ENCODE measurements around the gene IP6K2. TPM values are rescaled to one million over a fixed set of nuclear protein-coding genes. Genes with fewer than 3 reads are reported as not detected.

Gene IP6K2
- total and polyA plus RNA-seq, 10 of the 15 experiments (the other 5 are each of a cell fraction or from before 2014, with no cell fraction given): 25.8 to 95.9 (median 69.0) TPM

- TF ChIP-seq, protein P1, sequence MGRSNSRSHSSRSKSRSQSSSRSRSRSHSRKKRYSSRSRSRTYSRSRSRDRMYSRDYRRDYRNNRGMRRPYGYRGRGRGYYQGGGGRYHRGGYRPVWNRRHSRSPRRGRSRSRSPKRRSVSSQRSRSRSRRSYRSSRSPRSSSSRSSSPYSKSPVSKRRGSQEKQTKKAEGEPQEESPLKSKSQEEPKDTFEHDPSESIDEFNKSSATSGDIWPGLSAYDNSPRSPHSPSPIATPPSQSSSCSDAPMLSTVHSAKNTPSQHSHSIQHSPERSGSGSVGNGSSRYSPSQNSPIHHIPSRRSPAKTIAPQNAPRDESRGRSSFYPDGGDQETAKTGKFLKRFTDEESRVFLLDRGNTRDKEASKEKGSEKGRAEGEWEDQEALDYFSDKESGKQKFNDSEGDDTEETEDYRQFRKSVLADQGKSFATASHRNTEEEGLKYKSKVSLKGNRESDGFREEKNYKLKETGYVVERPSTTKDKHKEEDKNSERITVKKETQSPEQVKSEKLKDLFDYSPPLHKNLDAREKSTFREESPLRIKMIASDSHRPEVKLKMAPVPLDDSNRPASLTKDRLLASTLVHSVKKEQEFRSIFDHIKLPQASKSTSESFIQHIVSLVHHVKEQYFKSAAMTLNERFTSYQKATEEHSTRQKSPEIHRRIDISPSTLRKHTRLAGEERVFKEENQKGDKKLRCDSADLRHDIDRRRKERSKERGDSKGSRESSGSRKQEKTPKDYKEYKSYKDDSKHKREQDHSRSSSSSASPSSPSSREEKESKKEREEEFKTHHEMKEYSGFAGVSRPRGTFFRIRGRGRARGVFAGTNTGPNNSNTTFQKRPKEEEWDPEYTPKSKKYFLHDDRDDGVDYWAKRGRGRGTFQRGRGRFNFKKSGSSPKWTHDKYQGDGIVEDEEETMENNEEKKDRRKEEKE (IDR thresholded peaks at IDR 0.05): no peak
These were observed 33.0 kb downstream of the IP6K2 start (continued) for GRCh38 chr3:48684054-48684349.

- Histone ChIP-seq H3K9ac (ENCODE audit: control insufficient read depth, insufficient read depth, low read length) (no peak overlapping the region), H3K27ac (ENCODE audit: control insufficient read depth, insufficient read depth) (no peak overlapping the region), H3K9me3 (replicated peaks; ENCODE audit: control insufficient read depth, insufficient read depth, low read length) (no peaks in the 10 kb centered on the region), H3K36me3 (ENCODE audit: control insufficient read depth in 2 of 2, insufficient read depth in 2 of 2, low read length in 1 of 2) (peaks cover 12 to 24% of the 10 kb centered on the region in 2 experiments), H2AFZ (ENCODE audit: control insufficient read depth, low read depth, low read length) (no peak overlapping the region), H3K4me3 (no peak overlapping the region), H3K27me3 (replicated peaks in 1 of 2; ENCODE audit: control insufficient read depth in 2 of 2, insufficient read depth in 2 of 2, low read length in 1 of 2) (no peaks in the 10 kb centered on the region), H4K20me1 (ENCODE audit: control insufficient read depth, insufficient read depth) (no peaks in the 10 kb centered on the region), H3K79me2 (ENCODE audit: control insufficient read depth, insufficient read depth, low read length) (peaks cover 26% of the 10 kb centered on the region), H3K4me2 (ENCODE audit: control insufficient read depth, insufficient read depth) (no peak overlapping the region), H3K4me1 (ENCODE audit: control insufficient read depth, insufficient read depth, low read length) (peaks cover 15% of the 10 kb centered on the region)
- WGBS (ENCODE audit: insufficient coverage, insufficient replicate concordance, low lambda C conversion rate, missing lambda C conversion rate): 85% methylated on average over 8 of the region's 9 CpGs
- CTCF ChIA-PET: interaction anchor here (1.9 kb wide), 1 partner anchor 47 kb away, joined by 8 read pairs; the partner anchor contains the start of gene SLC26A6
- SMC1A ChIA-PET (ENCODE audit: uncharacterized antibody, unreplicated experiment): interaction anchor here (1.3 kb wide), 1 partner anchor 282 kb away, joined by 3 read pairs; no protein-coding TSS in a partner anchor
- RAD21 ChIA-PET (ENCODE audit: unreplicated experiment): interaction anchor here (0.9 kb wide), 1 partner anchor 282 kb away, joined by 3 read pairs; no protein-coding TSS in a partner anchor
- DNase-seq (ENCODE audit: low read depth, low spot score) (no peak), FAIRE-seq (no peak), ATAC-seq (no peak)
- no TSS peak for BruUV-seq (replicated peaks)
- in situ Hi-C loops (cut with MboI) (no loop called here), intact Hi-C loops (cut with micrococcal nuclease; ENCODE audit: unreplicated experiment) (no loop called here)
- no peak for TF ChIP-seq RB1 (IDR thresholded peaks at IDR 0.05; ENCODE audit: borderline replicate concordance)
- no peak for TF ChIP-seq MTA2 (IDR thresholded peaks at IDR 0.05; ENCODE audit: low read depth)
- TF ChIP-seq, protein P2, sequence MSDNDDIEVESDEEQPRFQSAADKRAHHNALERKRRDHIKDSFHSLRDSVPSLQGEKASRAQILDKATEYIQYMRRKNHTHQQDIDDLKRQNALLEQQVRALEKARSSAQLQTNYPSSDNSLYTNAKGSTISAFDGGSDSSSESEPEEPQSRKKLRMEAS (IDR thresholded peaks at IDR 0.05; ENCODE audit: low read depth, low read length): no peak
- TF ChIP-seq HDAC2 (IDR thresholded peaks at IDR 0.05): no peak
- POLR2A ChIA-PET: interaction anchor here (0.5 kb wide), 1 partner anchor 403 kb away, joined by 3 read pairs; no protein-coding TSS in a partner anchor
These were observed 34.2 kb downstream of the IP6K2 start for GRCh38 chr3:48682786-48683185.

All from GM12878 (cell line).